ENCODE measurements around the gene HECW1. TPM values are rescaled to one million over a fixed set of nuclear protein-coding genes. Genes with fewer than 3 reads are reported as not detected.

Gene HECW1
- total and polyA plus RNA-seq, 2 of the 8 experiments (the other 6 are each of a cell fraction or from before 2014, with no cell fraction given) = 2.9 to 12.7 TPM

DNA sequence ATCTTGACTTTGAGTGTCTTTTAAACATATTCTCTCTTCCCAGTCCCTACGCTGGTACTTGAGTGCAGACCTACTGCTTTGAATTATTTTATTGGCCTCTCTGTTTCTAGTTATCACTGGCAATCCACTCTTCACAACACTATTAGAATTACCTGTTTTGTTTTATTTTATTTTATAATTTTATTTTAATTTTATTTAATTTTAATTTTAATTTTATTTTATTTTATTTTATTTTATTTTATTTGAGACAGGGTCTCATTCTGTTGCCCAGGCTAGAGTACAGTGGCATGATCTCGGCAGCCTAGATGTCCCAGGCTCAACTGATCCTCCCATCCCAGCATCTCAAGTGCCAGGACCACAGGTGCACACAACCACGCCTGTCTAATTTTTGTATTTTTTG, 477.3 kb downstream of the HECW1 start:
- Histone ChIP-seq H2AFZ (ENCODE audit: low read length) (no peak overlapping the region), H4K8ac (ENCODE audit: extremely low read depth, insufficient read depth, low read length) (no peak overlapping the region), H3K23me2 (ENCODE audit: low read depth, low read length) (no peaks in the 10 kb centered on the region), H3K9ac (replicated peaks in 1 of 4; ENCODE audit: extremely low read depth in 1 of 4, low read depth in 3 of 4, low read length in 3 of 4) (no peak overlapping the region), H3K79me2 (ENCODE audit: control insufficient read depth in 1 of 2, insufficient read depth in 2 of 2, low read length in 2 of 2) (peaks cover 0 to 75% of the 10 kb centered on the region in 2 experiments; a peak in 2 of 4 replicates), H2AK5ac (ENCODE audit: low read depth, low read length) (no peak overlapping the region), H3K36me3 (ENCODE audit: control insufficient read depth in 2 of 4, insufficient read depth in 4 of 4, low read length in 3 of 4) (no peaks in the 10 kb centered on the region), H3K79me1 (ENCODE audit: low read depth, low read length) (peaks cover 2% of the 10 kb centered on the region; the same call in 1 of the 2 replicates), H3K4me1 (replicated peaks in 1 of 4; ENCODE audit: control insufficient read depth in 3 of 4, insufficient read depth in 4 of 4, low read length in 3 of 4) (peaks cover 0 to 3% (median 2%) of the 10 kb centered on the region in 4 experiments; a peak in 2 of 7 replicates), H3K27ac (ENCODE audit: low read depth, low read length) (no peak overlapping the region), H4K91ac (replicated peaks; ENCODE audit: insufficient read length, low read length) (no peak overlapping the region), H3K18ac (ENCODE audit: extremely low read depth, low read length) (no peak overlapping the region), H3K4ac (replicated peaks; ENCODE audit: insufficient read length, low read depth, low read length) (no peak overlapping the region), H3K27me3 (replicated peaks in 1 of 4; ENCODE audit: control insufficient read depth in 3 of 4, extremely low read depth in 1 of 4, insufficient read depth in 3 of 4, low read length in 3 of 4) (no peaks in the 10 kb centered on the region), H4K20me1 (replicated peaks in 1 of 2; ENCODE audit: control insufficient read depth in 1 of 2, insufficient read depth in 2 of 2, low read length in 2 of 2) (peaks cover 0 to 5% of the 10 kb centered on the region in 2 experiments), H3K4me2 (ENCODE audit: insufficient read depth in 1 of 2, low read depth in 2 of 2, low read length in 2 of 2) (no peak overlapping the region), H2BK120ac (replicated peaks; ENCODE audit: low read depth, low read length) (no peak overlapping the region), H2BK20ac (ENCODE audit: low read length) (no peak overlapping the region), H3K4me3 (ENCODE audit: extremely low read depth in 1 of 4, insufficient read depth in 2 of 4, low read depth in 3 of 4, low read length in 4 of 4) (no peak overlapping the region), H4K5ac (ENCODE audit: insufficient read length, low read depth, low read length) (no peak overlapping the region), H3K14ac (ENCODE audit: insufficient read length) (no peak overlapping the region), H2BK15ac (ENCODE audit: low read length) (no peak overlapping the region), H2BK12ac (ENCODE audit: low read depth, low read length) (no peak overlapping the region), H2BK5ac (ENCODE audit: low read depth, low read length) (no peak overlapping the region), H3K9me3 (ENCODE audit: insufficient read depth in 2 of 2, low read depth in 1 of 2, low read length in 1 of 2) (no peaks in the 10 kb centered on the region), H3K56ac (replicated peaks; ENCODE audit: insufficient read length, low read depth, low read length) (no peak overlapping the region), H3K23ac (ENCODE audit: insufficient read length) (no peak overlapping the region)
- WGBS, 2 experiments (ENCODE audit: extremely low coverage in 1 of 2, insufficient coverage in 1 of 2, insufficient read length in 1 of 2, insufficient replicate concordance in 2 of 2, low coverage in 1 of 2, low lambda C conversion rate in 2 of 2, missing lambda C conversion rate in 1 of 2) = 92% methylated on average over 3 of the region's 3 CpGs; no CpG with 5 or more reads in 1 of the 2 experiments
- DNase-seq (ENCODE audit: low read depth in 1 of 2, low spot score in 2 of 2) (no peak), FAIRE-seq (no peak)
- ChIA-PET POLR2A (ENCODE audit: partially characterized antibody) (no interaction called here), CTCF (ENCODE audit: partially characterized antibody) (interaction anchor here (1.1 kb wide), 1 partner anchor 181 kb away, joined by 3 read pairs; no protein-coding TSS in a partner anchor)
- TF ChIP-seq CEBPB (IDR thresholded peaks at IDR 0.05; ENCODE audit: low read depth, low read length) = no peak
- TF ChIP-seq EZH2 (IDR thresholded peaks at IDR 0.05; ENCODE audit: low read depth, low read length, severe bottlenecking) = no peak
- TF ChIP-seq PHF8 (conservative IDR thresholded peaks at IDR 0.05; ENCODE audit: low read depth, low read length) = no peak
- no peak for TF ChIP-seq JUN (IDR thresholded peaks at IDR 0.05; ENCODE audit: low read depth, low read length)
- no peak for TF ChIP-seq SIN3A (conservative IDR thresholded peaks at IDR 0.05 in 1 of 2, IDR thresholded peaks at IDR 0.05 in 1 of 2; ENCODE audit: low read depth in 1 of 2, low read length in 2 of 2)
- no peak for TF ChIP-seq SRF (IDR thresholded peaks at IDR 0.05; ENCODE audit: low read depth, low read length)
- TF ChIP-seq RXRA (IDR thresholded peaks at IDR 0.05; ENCODE audit: insufficient read depth, low read depth, low read length) = no peak
- no peak for TF ChIP-seq CTBP2 (IDR thresholded peaks at IDR 0.05; ENCODE audit: borderline replicate concordance, insufficient read depth, insufficient read length, low read length)

Measured in H1 (cell line).